ENCODE data around the gene HTT.
"Not testable (repeated sequence)": the region's sequence is repeated elsewhere in the genome, so short reads cannot be mapped to it uniquely, and the experiment has no call there.

The HTT gene

GRCh38 chr4:3148926-3149325 lies 74.4 kb downstream of the HTT start:
- DNase-seq = no peak
- no peaks in the 10 kb centered on the region for H3F3A ChIP-seq (ENCODE audit: insufficient read depth, low read length)
- H3K36me3 ChIP-seq (replicated peaks; ENCODE audit: insufficient read depth, low read length) = no peaks in the 10 kb centered on the region
- H3K4me1 ChIP-seq (ENCODE audit: low read length) = no peaks in the 10 kb centered on the region
- no peak overlapping the region for H3K9ac ChIP-seq (ENCODE audit: low read length)
- H3K9me2 ChIP-seq (replicated peaks; ENCODE audit: insufficient read depth, low read length) = no peaks in the 10 kb centered on the region
- no peak for TF ChIP-seq EZH2phosphoT487 (IDR thresholded peaks at IDR 0.05; ENCODE audit: low read length)
- TF ChIP-seq EZH2 (optimal IDR thresholded peaks at IDR 0.05; ENCODE audit: low read depth, low read length) = no peak
- TF ChIP-seq CTCF (IDR thresholded peaks at IDR 0.05; ENCODE audit: low read length) = no peak
- H3K79me2 ChIP-seq (ENCODE audit: low read length) = no peaks in the 10 kb centered on the region
- no peak overlapping the region for H3K4me3 ChIP-seq (ENCODE audit: low read length)
- H2AFZ ChIP-seq (ENCODE audit: low read length) = no peak overlapping the region
- H4K20me1 ChIP-seq (ENCODE audit: insufficient read depth, low read length) = no peaks in the 10 kb centered on the region
- no peak overlapping the region for H3K4me2 ChIP-seq (ENCODE audit: low read depth, low read length)
- H3K27ac ChIP-seq (ENCODE audit: low read length) = no peak overlapping the region
- H3K27me3 ChIP-seq (replicated peaks; ENCODE audit: insufficient read depth, low read length) = no peaks in the 10 kb centered on the region
- no peaks in the 10 kb centered on the region for H3K9me3 ChIP-seq (replicated peaks; ENCODE audit: insufficient read depth, low read length)

- H3K9ac ChIP-seq (ENCODE audit: low read length); H4K20me1 ChIP-seq (ENCODE audit: insufficient read depth, low read length); H3K79me2 ChIP-seq (ENCODE audit: low read length); H2AFZ ChIP-seq (ENCODE audit: low read length); H3K27me3 ChIP-seq (replicated peaks; ENCODE audit: insufficient read depth, low read length); H3K9me3 ChIP-seq (replicated peaks; ENCODE audit: insufficient read depth, low read length); H3K4me2 ChIP-seq (ENCODE audit: low read depth, low read length); H3K4me3 ChIP-seq (ENCODE audit: low read length); H3K4me1 ChIP-seq (ENCODE audit: low read length); DNase-seq; H3F3A ChIP-seq (ENCODE audit: insufficient read depth, low read length); H3K9me2 ChIP-seq (replicated peaks; ENCODE audit: insufficient read depth, low read length); H3K27ac ChIP-seq (ENCODE audit: low read length); H3K36me3 ChIP-seq (replicated peaks; ENCODE audit: insufficient read depth, low read length): not testable (repeated sequence)
These were observed 76.8 kb downstream of the HTT start for GRCh38 chr4:3151238-3151637.

- no peaks in the 10 kb centered on the region for H3K9me3 ChIP-seq (replicated peaks; ENCODE audit: insufficient read depth, low read length)
- H3K27me3 ChIP-seq (replicated peaks; ENCODE audit: insufficient read depth, low read length) = no peaks in the 10 kb centered on the region
- TF ChIP-seq EZH2phosphoT487 (IDR thresholded peaks at IDR 0.05; ENCODE audit: low read length) = no peak
- no peak for TF ChIP-seq EZH2 (optimal IDR thresholded peaks at IDR 0.05; ENCODE audit: low read depth, low read length)
- TF ChIP-seq CTCF (IDR thresholded peaks at IDR 0.05; ENCODE audit: low read length) = no peak
- H4K20me1 ChIP-seq (ENCODE audit: insufficient read depth, low read length) = no peaks in the 10 kb centered on the region
- no peak overlapping the region for H3K9ac ChIP-seq (ENCODE audit: low read length)
- H3K36me3 ChIP-seq (replicated peaks; ENCODE audit: insufficient read depth, low read length) = no peaks in the 10 kb centered on the region
- H2AFZ ChIP-seq (ENCODE audit: low read length) = no peak overlapping the region
- no peaks in the 10 kb centered on the region for H3K79me2 ChIP-seq (ENCODE audit: low read length)
- no peaks in the 10 kb centered on the region for H3F3A ChIP-seq (ENCODE audit: insufficient read depth, low read length)
- H3K4me3 ChIP-seq (ENCODE audit: low read length) = no peak overlapping the region
- no peak overlapping the region for H3K27ac ChIP-seq (ENCODE audit: low read length)
- H3K4me1 ChIP-seq (ENCODE audit: low read length) = no peaks in the 10 kb centered on the region
- no peak overlapping the region for H3K4me2 ChIP-seq (ENCODE audit: low read depth, low read length)
- no peaks in the 10 kb centered on the region for H3K9me2 ChIP-seq (replicated peaks; ENCODE audit: insufficient read depth, low read length)
- no peak for DNase-seq
These were observed 82.9 kb downstream of the HTT start for GRCh38 chr4:3157366-3157765.

- Histone ChIP-seq H3K9me2 (replicated peaks; ENCODE audit: insufficient read depth, low read length) (no peaks in the 10 kb centered on the region), H3K27me3 (replicated peaks; ENCODE audit: insufficient read depth, low read length) (no peaks in the 10 kb centered on the region), H3K4me3 (ENCODE audit: low read length) (no peak overlapping the region), H3K4me2 (ENCODE audit: low read depth, low read length) (no peak overlapping the region), H3F3A (ENCODE audit: insufficient read depth, low read length) (no peaks in the 10 kb centered on the region), H2AFZ (ENCODE audit: low read length) (no peak overlapping the region), H3K9me3 (replicated peaks; ENCODE audit: insufficient read depth, low read length) (no peaks in the 10 kb centered on the region), H3K9ac (ENCODE audit: low read length) (no peak overlapping the region), H3K27ac (ENCODE audit: low read length) (no peak overlapping the region), H3K4me1 (ENCODE audit: low read length) (no peaks in the 10 kb centered on the region), H3K36me3 (replicated peaks; ENCODE audit: insufficient read depth, low read length) (no peaks in the 10 kb centered on the region), H4K20me1 (ENCODE audit: insufficient read depth, low read length) (no peaks in the 10 kb centered on the region), H3K79me2 (ENCODE audit: low read length) (no peaks in the 10 kb centered on the region)
- no peak for DNase-seq
- TF ChIP-seq CTCF (IDR thresholded peaks at IDR 0.05; ENCODE audit: low read length) (no peak), EZH2phosphoT487 (IDR thresholded peaks at IDR 0.05; ENCODE audit: low read length) (no peak), EZH2 (optimal IDR thresholded peaks at IDR 0.05; ENCODE audit: low read depth, low read length) (no peak)
These were observed 84.4 kb downstream of the HTT start for GRCh38 chr4:3158841-3159240.
